Right kidney (tissue), 9 donors: Measurements from ENCODE around the gene COX18.

Experiments
- DNase-seq: peaks from one replicate; pipeline ENCODE4 v3.0.0-alpha.2; 2016
- long read RNA-seq, 8 donors: transcript quantifications; one replicate each; lab custom pipeline, GENCODE V29; 2026

COX18 gene
- long read RNA-seq, donor 1, full-length matches to known transcripts = 1 of 1 reads
- long read RNA-seq, donor 1, partial matches to known transcripts = 0 of 1 reads
- long read RNA-seq, donor 1, other reads (novel, unspliced or antisense) = 0 of 1 reads
- long read RNA-seq, donor 2, full-length matches to known transcripts = 1 of 1 reads
- long read RNA-seq, donor 2, partial matches to known transcripts = 0 of 1 reads
- long read RNA-seq, donor 2, other reads (novel, unspliced or antisense) = 0 of 1 reads
- long read RNA-seq, donor 3 = 0 reads
- long read RNA-seq, donor 4, full-length matches to known transcripts = 3 of 3 reads
- long read RNA-seq, donor 4, partial matches to known transcripts = 0 of 3 reads
- long read RNA-seq, donor 4, other reads (novel, unspliced or antisense) = 0 of 3 reads
- long read RNA-seq, donor 5, full-length matches to known transcripts = 3 of 3 reads
- long read RNA-seq, donor 5, partial matches to known transcripts = 0 of 3 reads
- long read RNA-seq, donor 5, other reads (novel, unspliced or antisense) = 0 of 3 reads
- long read RNA-seq, donor 6, partial matches to known transcripts = 0 of 2 reads
- long read RNA-seq, donor 6, other reads (novel, unspliced or antisense) = 0 of 2 reads
- long read RNA-seq, donor 7, full-length matches to known transcripts = 2 of 11 reads
- long read RNA-seq, donor 7, partial matches to known transcripts = 9 of 11 reads
- long read RNA-seq, donor 7, other reads (novel, unspliced or antisense) = 0 of 11 reads
- long read RNA-seq, donor 8, full-length matches to known transcripts = 4 of 4 reads
- long read RNA-seq, donor 8, partial matches to known transcripts = 0 of 4 reads
- long read RNA-seq, donor 8, other reads (novel, unspliced or antisense) = 0 of 4 reads

- DNase-seq = peak; percentile 99
Observed at GRCh38 chr4:73069338-73070073, at the start of gene COX18. COX18 (minus strand) TSS chr4:73069716; CDS start chr4:73069649, 67 bp downstream.

DNA sequence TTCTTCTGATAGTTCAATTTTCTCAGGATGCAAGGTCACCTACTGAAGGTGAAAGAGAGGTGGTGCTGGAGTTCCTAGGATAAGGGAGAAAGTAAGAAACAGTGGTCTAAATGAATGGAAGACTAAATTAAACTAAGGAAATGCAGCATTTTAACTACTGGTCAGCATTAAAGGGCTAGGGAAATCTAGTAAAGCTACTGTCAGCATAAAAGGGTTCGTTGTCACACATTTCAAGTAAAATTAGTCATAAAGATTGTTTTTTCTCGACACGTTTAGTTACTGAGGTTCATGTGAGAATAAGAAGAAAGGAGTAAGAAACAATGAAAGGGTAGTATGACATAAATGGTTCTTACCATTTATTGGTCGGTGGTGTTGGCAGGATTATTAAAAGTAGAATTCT, 40.0 kb upstream of the COX18 start:
- no peak for DNase-seq

GRCh38 chr4:73104695-73105094, 35.2 kb upstream of the COX18 start:
- DNase-seq = no peak

- DNase-seq = no peak
Observed at GRCh38 chr4:73103799-73104503, 34.4 kb upstream of the COX18 start.

- DNase-seq = no peak
Observed at GRCh38 chr4:73099143-73099542, 29.6 kb upstream of the COX18 start.

DNA sequence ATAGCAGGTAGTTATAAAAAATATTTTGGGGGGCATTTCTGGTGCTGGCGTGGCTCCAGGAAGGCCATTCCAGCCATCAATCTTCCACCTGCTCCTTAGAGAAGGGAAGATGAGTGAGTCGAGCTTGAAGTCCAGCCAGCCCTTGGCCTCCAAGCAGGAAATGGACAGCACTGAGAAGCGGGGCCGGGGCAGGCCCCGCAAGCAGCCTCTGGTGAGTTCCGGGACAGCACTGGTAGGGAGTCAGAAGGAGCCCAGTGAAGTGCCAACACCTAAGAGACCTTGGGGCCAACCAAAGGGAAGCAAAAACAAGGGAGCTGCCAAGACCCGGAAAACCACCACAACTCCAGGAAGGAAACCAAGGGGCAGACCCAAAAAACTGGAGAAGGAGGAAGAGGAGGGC, 29.2 kb upstream of the COX18 start:
- DNase-seq = no peak

- DNase-seq = no peak
Observed at GRCh38 chr4:73098016-73098415, 28.5 kb upstream of the COX18 start.

GRCh38 chr4:73092868-73093267, 23.4 kb upstream of the COX18 start:
- no peak for DNase-seq

- DNase-seq = no peak
Observed at GRCh38 chr4:73090738-73091137, 21.2 kb upstream of the COX18 start.

- DNase-seq = no peak
Observed at GRCh38 chr4:73087871-73088270, 18.4 kb upstream of the COX18 start.

DNA sequence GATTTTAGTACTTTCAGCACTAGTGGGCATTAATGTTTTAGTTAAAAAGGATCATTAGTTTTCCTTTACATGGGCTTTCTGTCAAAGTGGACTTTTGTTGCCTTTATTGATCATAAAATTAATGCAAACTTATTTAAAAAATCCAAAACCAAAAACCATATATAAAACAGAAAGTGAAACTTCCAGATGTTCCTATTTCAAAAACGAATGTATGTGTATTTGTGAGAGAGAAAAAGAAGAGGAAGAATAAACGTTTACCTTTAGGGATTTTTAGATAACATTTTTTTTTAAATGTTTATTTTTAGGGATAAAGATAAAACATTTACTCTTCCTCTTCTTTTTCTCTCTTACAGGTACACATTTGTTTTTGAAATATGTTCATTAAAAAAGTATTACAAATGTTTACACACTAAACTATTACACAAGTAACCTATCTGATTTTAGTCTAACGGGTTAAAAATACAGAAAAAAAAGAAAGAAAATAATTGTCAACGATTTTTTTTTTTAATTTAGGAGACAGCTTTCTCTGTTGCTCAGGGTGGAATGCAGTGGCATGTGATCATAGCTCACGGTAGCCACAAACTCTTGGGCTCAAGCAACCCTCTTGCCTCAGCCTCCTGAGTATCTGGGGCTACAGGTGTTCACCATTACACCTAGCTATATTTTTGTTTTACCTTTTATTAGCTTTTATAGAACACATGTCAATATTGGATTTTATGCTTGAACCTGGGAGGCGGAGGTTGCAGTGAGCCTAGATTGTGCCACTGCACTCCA, 16.8 kb upstream of the COX18 start:
- DNase-seq = no peak

DNA sequence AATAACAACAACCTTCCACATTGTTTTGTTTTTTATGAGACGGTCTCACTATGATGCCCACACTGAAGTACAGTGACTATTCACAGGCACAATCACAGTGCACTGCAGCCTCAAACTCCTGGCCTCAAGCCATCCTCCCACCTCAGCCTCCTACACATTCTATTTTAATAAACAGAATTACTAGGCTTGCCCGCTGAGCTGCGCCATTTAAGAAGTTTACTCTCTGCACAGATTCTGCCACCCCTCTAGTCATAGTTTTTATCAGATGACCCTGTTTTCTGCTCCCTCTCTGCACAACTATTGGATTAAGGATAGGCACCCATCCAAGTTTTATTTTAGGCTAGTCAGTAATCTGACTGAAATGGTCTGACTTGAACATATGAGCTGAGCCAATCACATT, 11.3 kb upstream of the COX18 start:
- DNase-seq = no peak

- no peak for DNase-seq
Observed at GRCh38 chr4:73075832-73076231, 6.3 kb upstream of the COX18 start.

- no peak for DNase-seq
Observed at GRCh38 chr4:73070074-73070390, 516 bp upstream of the COX18 start.

DNA sequence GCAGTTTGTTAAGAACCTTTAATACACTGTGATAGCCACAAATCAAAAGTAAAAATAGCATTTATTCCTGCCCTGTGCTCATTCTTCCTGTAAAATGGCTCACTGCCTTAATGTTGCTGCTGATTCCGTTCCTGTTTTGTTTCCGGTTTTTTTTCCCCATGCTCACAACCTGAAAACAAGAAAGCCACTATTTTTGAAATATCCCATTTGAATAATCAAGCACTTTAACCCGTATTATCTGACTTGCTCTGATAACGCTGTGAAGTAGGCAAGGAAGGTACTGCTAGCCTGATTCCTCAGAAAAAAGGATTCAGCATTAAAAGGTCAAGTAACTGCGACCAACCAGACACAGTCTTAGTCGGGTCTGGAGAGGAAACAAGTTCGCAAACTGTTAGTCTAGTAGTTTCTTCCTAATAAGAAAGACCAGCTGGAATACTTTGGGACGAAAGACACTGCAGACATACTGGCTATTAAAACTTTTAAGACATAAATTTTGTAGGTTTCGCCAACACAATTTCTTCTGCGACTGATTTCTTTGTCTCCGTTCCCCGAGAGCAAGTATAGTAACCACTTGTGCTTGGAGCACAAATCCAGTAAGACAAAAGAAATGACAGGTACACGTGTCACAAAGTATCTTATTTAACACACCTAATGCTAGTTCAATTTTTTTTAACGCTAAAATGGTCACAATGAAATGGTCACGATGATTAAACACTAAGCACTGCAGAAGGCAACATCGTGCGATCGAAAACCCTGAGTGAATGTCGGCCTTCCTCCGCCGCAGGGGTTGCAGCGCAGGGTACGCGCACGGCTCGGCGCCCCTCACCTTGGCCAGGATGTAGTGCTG, 802 bp downstream of the COX18 start:
- peak; percentile 67 for DNase-seq

GRCh38 chr4:73067971-73068394, 1.5 kb downstream of the COX18 start:
- DNase-seq = no peak

- DNase-seq = no peak
Observed at GRCh38 chr4:73066928-73067327, 2.6 kb downstream of the COX18 start.

DNA sequence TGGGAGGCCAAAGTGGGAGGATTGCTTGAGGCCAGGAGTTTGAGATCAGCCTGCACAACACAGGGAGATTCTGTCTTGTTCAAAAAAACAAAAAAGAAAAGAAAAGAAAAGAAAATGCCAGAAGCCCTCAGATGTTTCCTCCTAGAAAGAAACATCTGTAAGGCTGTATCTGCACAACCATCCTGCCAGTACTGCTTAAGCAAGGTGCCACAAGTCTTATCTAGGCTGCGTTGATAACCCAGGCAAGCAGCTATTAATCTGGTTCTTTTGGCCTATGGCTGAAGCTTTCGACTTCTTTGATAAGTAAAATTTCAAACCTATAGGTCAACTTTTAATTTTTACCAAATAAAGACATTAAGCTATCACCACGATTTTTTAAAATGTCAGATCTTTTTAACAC, 3.1 kb downstream of the COX18 start:
- no peak for DNase-seq

DNA sequence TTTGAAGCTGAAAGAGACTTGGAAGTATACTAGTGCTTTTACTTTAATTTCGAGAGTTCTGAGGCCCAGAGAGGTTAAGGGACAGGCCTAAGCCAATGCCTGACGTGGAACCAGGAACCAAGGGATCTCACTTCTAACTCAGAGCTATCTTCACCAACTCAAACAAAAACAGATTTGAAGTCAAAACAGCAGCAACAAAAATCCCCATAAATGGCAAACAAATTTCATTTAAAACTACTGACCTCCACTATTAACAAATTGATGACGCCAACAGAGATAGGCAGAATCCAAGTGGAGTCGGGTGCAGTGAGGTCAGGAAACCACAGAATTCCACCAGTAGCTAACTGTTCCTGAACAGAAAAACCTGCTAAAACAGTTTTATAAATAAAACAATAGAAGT, 5.0 kb downstream of the COX18 start:
- no peak for DNase-seq

DNA sequence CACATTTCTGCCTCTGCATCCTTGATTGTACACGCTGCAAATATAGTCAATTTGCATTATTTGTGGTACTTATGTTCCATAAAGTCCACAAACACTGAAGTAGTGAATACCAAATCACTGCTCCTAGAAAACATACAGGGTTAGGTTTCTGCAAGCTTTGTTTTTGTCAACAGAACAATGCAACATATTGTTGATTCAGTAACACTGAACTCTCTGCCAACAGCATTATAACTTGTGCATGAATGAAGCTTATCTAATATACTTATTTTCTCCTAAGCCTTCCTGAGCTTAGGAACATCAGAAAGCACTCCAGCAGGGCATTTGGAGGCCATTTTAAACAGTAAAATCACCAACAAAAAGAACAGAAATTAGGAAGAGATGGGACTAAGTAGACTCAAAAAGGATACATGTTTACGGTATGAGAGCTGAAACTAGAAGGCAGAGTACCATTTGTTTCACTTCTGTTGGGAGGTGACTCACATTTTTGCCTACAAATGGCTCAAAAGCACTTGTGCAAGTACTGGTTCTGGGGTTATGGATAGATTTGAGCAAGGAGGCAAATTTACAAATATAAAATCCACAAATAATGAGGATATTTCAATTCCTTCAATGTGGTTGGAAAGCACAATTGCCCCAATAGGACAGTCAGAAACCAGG, 14.1 kb downstream of the COX18 start:
- no peak for DNase-seq
